HEK293 (cell line): ENCODE results near the gene ST8SIA5.

Source experiments
- CTCF ChIA-PET: fragments of 350-600 bp; formaldehyde crosslinking; extraction: SDS; loops from one replicate; lab custom pipeline; 2021; ENCODE audit warnings: antibody characterized with exemption; lab: Yijun Ruan, JAX
- POLR2A ChIA-PET: fragments of 300-600 bp; formaldehyde crosslinking; extraction: SDS; loops from one replicate; lab custom pipeline; 2020; ENCODE audit warnings: antibody characterized with exemption, inconsistent platforms; lab: Yijun Ruan, JAX
- H3K27ac ChIP-seq: fragments of 200-500 bp; sonication (Bioruptor generic); 2 replicates; pipeline ENCODE4 v1.5.1; 2014; ENCODE audit warnings: low read depth, low read length, control low read depth, inconsistent platforms; ENCODE audit errors: extremely low read depth
- H3K36me3 ChIP-seq, 2 experiments: fragments of 200-500 bp in 1 of 2; sonication (Bioruptor generic) in 1 of 2; 1 replicate in 1 of 2; 2 replicates in 1 of 2; pipeline ENCODE4 v1.5.1; 2014 to 2017; ENCODE audit warnings: inconsistent platforms in 2 of 2, low read length in 2 of 2; ENCODE audit not compliant: control insufficient read depth in 2 of 2, insufficient read depth in 1 of 2
- H3K4me1 ChIP-seq: fragments of 200-500 bp; sonication (Bioruptor generic); 2 replicates; pipeline ENCODE4 v1.5.1; 2014; ENCODE audit warnings: mild to moderate bottlenecking, low read length, inconsistent platforms; ENCODE audit not compliant: control insufficient read depth, insufficient read depth
- H3K4me3 ChIP-seq: 2 replicates; pipeline ENCODE4 v1.5.1; 2011; ENCODE audit warnings: low read depth, mild to moderate bottlenecking, control low read depth, low read length, moderate library complexity
- H3K9me3 ChIP-seq: fragments of 200-500 bp; sonication (Bioruptor generic); 2 replicates; pipeline ENCODE4 v1.5.1; 2014; ENCODE audit warnings: low read depth, low read length, inconsistent platforms; ENCODE audit not compliant: control insufficient read depth, insufficient read depth
- KLF7 ChIP-seq: fragments of 450-650 bp; formaldehyde crosslinking; IDR thresholded peaks from 2 replicates; pipeline ENCODE4 v1.5.1; 2016; ENCODE audit warnings: missing biosample characterization, missing genetic modification characterization, borderline replicate concordance
- SP7 ChIP-seq: fragments of 450-650 bp; formaldehyde crosslinking; IDR thresholded peaks from 2 replicates; pipeline ENCODE4 v1.5.1; 2016; ENCODE audit warnings: missing biosample characterization, missing genetic modification characterization
- YY2 ChIP-seq: fragments of 450-650 bp; formaldehyde crosslinking; IDR thresholded peaks from 2 replicates; pipeline ENCODE4 v1.5.1; 2016; ENCODE audit warnings: missing biosample characterization, missing genetic modification characterization
- ZBTB7A ChIP-seq: fragments of 450-650 bp; formaldehyde crosslinking; IDR thresholded peaks from 2 replicates; pipeline ENCODE4 v1.5.1; 2016; ENCODE audit warnings: low read depth, missing biosample characterization, missing genetic modification characterization
- ZEB2 ChIP-seq: fragments of 450-650 bp; formaldehyde crosslinking; IDR thresholded peaks from 2 replicates; pipeline ENCODE4 v1.5.1; 2016; ENCODE audit warnings: missing biosample characterization, missing genetic modification characterization
- ZFP37 ChIP-seq: fragments of 450-650 bp; formaldehyde crosslinking; IDR thresholded peaks from 2 replicates; pipeline ENCODE4 v1.5.1; 2016; ENCODE audit warnings: missing biosample characterization, missing genetic modification characterization
- ZNF121 ChIP-seq: fragments of 450-650 bp; formaldehyde crosslinking; IDR thresholded peaks from 2 replicates; pipeline ENCODE4 v1.5.1; 2016; ENCODE audit warnings: missing biosample characterization, missing genetic modification characterization
- ZNF146 ChIP-seq: fragments of 450-650 bp; formaldehyde crosslinking; IDR thresholded peaks from 2 replicates; pipeline ENCODE4 v1.5.1; 2016; ENCODE audit warnings: missing biosample characterization, missing genetic modification characterization
- ZNF155 ChIP-seq: fragments of 450-650 bp; formaldehyde crosslinking; IDR thresholded peaks from 2 replicates; pipeline ENCODE4 v1.5.1; 2016; ENCODE audit warnings: missing biosample characterization, missing genetic modification characterization
- ZNF174 ChIP-seq: fragments of 450-650 bp; formaldehyde crosslinking; IDR thresholded peaks from 2 replicates; pipeline ENCODE4 v1.5.0; 2017; ENCODE audit warnings: missing biosample characterization, mild to moderate bottlenecking, missing genetic modification characterization
- ZNF350 ChIP-seq: fragments of 450-650 bp; formaldehyde crosslinking; IDR thresholded peaks from 2 replicates; pipeline ENCODE4 v1.5.0; 2017; ENCODE audit warnings: missing biosample characterization, mild to moderate bottlenecking, missing genetic modification characterization
- ZNF391 ChIP-seq: fragments of 450-650 bp; formaldehyde crosslinking; IDR thresholded peaks from 2 replicates; pipeline ENCODE4 v1.5.1; 2016; ENCODE audit warnings: low read depth, missing biosample characterization, missing genetic modification characterization, borderline replicate concordance
- ZNF394 ChIP-seq: fragments of 450-650 bp; formaldehyde crosslinking; IDR thresholded peaks from 2 replicates; pipeline ENCODE4 v1.5.1; 2016; ENCODE audit warnings: missing biosample characterization, missing genetic modification characterization, mild to moderate bottlenecking, moderate library complexity, borderline replicate concordance
- ZNF677 ChIP-seq: fragments of 450-650 bp; IDR thresholded peaks from 2 replicates; pipeline ENCODE4 v1.5.0; 2018; ENCODE audit warnings: missing biosample characterization, mild to moderate bottlenecking, missing genetic modification characterization, moderate library complexity
- ZNF843 ChIP-seq: fragments of 450-650 bp; formaldehyde crosslinking; IDR thresholded peaks from 2 replicates; pipeline ENCODE4 v1.5.1; 2016; ENCODE audit warnings: missing biosample characterization, missing genetic modification characterization
- ZSCAN23 ChIP-seq: fragments of 450-650 bp; formaldehyde crosslinking; IDR thresholded peaks from 2 replicates; pipeline ENCODE4 v1.5.1; 2016; ENCODE audit warnings: missing biosample characterization, missing genetic modification characterization
- TF ChIP-seq, protein P1 (sequence below): fragments of 450-650 bp; formaldehyde crosslinking; IDR thresholded peaks from 2 replicates; pipeline ENCODE4 v1.5.1; 2017; ENCODE audit warnings: missing biosample characterization, missing genetic modification characterization
- TF ChIP-seq, protein P2 (sequence below): fragments of 450-650 bp; IDR thresholded peaks from 2 replicates; pipeline ENCODE4 v1.5.1; 2018; ENCODE audit warnings: missing biosample characterization, missing genetic modification characterization
- TF ChIP-seq, protein P3 (sequence below): fragments of 450-650 bp; formaldehyde crosslinking; IDR thresholded peaks from 2 replicates; pipeline ENCODE4 v1.5.1; 2016; ENCODE audit warnings: missing biosample characterization, missing genetic modification characterization
- TF ChIP-seq, protein P4 (sequence below): fragments of 450-650 bp; formaldehyde crosslinking; IDR thresholded peaks from 2 replicates; pipeline ENCODE4 v1.5.1; 2016; ENCODE audit warnings: missing biosample characterization, missing genetic modification characterization, borderline replicate concordance

ST8SIA5 gene

DNA sequence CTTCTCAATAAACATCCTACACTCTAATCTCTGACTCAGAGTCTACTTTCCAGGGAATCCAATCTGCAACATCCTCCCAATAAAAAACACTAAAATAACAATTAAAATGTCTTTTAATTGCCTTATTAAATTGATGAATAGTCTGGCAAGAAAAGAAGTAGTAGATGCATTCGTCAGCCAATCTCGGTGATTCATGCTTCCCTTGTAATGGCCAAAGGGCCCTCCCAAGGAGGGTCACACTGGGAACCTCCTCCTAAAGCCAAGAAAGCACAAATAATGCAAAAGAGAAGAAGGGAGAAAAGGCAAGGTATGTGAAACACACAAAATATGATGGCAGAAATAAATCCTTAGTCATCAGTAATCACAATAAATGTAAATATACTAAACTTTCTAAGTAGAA lies 16.8 kb downstream of the ST8SIA5 start:
- CTCF ChIA-PET: interaction anchor here (0.6 kb wide), 1 partner anchor 516 kb away, joined by 3 read pairs; no protein-coding TSS in a partner anchor
- Histone ChIP-seq H3K36me3 (no peaks in the 10 kb centered on the region), H3K4me1 (no peaks in the 10 kb centered on the region), H3K4me3 (no peak overlapping the region), H3K9me3 (no peaks in the 10 kb centered on the region), H3K27ac (no peak overlapping the region)
- POLR2A ChIA-PET: no interaction called here
- TF ChIP-seq ZNF121: no peak
- no peak for TF ChIP-seq ZNF174
- no peak for TF ChIP-seq ZNF146 (tag by site-specific recombination)
- no peak for TF ChIP-seq ZSCAN23 (tag by site-specific recombination)
- no peak for TF ChIP-seq ZFP37
- TF ChIP-seq, protein P1, sequence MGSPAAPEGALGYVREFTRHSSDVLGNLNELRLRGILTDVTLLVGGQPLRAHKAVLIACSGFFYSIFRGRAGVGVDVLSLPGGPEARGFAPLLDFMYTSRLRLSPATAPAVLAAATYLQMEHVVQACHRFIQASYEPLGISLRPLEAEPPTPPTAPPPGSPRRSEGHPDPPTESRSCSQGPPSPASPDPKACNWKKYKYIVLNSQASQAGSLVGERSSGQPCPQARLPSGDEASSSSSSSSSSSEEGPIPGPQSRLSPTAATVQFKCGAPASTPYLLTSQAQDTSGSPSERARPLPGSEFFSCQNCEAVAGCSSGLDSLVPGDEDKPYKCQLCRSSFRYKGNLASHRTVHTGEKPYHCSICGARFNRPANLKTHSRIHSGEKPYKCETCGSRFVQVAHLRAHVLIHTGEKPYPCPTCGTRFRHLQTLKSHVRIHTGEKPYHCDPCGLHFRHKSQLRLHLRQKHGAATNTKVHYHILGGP (tag by site-specific recombination): 0 out of 2 replicates have a peak, but pooled peaks have one; percentile 48
- no peak for TF ChIP-seq YY2 (tag by site-specific recombination)
- no peak for TF ChIP-seq ZNF350 (tag by site-specific recombination)

DNA sequence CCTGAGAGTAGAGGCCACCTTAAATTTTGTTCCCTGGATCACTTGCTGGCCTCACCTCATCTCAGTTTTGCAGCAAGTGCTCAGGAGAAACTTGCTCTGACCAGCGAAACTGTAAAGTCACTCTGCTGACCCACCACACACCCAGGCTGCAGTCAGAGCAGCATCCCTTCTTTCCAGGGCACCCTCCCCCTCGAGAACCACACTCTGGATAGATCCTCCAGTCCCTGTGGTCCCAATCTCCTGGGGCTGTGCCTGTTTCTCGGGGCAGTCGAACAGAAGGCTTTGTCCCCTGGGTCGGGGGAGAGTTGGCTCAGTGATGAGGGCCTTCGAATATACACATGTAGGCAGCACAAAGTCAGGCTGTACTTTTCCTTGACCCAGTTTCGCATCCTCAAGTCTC lies 18.4 kb downstream of the ST8SIA5 start:
- no peak for TF ChIP-seq ZNF155 (tag by site-specific recombination)
- TF ChIP-seq ZNF391 (tag by site-specific recombination): no peak
- TF ChIP-seq ZEB2: no peak
- no peak for TF ChIP-seq ZBTB7A
- TF ChIP-seq, protein P2, sequence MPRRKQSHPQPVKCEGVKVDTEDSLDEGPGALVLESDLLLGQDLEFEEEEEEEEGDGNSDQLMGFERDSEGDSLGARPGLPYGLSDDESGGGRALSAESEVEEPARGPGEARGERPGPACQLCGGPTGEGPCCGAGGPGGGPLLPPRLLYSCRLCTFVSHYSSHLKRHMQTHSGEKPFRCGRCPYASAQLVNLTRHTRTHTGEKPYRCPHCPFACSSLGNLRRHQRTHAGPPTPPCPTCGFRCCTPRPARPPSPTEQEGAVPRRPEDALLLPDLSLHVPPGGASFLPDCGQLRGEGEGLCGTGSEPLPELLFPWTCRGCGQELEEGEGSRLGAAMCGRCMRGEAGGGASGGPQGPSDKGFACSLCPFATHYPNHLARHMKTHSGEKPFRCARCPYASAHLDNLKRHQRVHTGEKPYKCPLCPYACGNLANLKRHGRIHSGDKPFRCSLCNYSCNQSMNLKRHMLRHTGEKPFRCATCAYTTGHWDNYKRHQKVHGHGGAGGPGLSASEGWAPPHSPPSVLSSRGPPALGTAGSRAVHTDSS (tag by site-specific recombination): no peak
- TF ChIP-seq ZNF843 (tag by site-specific recombination): no peak
- Histone ChIP-seq H3K9me3 (no peaks in the 10 kb centered on the region), H3K4me1 (no peaks in the 10 kb centered on the region), H3K36me3 (no peaks in the 10 kb centered on the region), H3K4me3 (no peak overlapping the region), H3K27ac (no peak overlapping the region)
- ChIA-PET CTCF (no interaction called here), POLR2A (no interaction called here)

DNA sequence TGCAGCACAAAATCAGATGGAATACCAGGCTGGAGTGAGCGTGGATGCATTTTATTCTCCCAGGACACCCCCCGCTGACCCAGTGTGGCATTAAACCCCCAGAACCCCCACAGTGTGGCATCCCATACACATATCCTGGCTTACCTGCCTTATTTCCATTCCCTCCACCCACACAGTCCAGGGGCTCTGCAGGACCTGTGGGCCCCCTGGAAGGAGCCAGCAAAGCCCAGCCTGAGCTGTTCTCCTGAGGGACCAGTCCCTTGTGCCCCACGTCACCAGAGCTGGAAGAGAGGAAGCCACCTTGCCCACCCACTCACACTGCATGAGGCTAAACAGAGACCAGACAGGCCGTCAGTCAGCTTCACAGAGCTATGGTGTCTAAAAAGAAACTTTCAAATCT lies 20.1 kb downstream of the ST8SIA5 start:
- ChIA-PET POLR2A (no interaction called here), CTCF (no interaction called here)
- H3K4me1 ChIP-seq: no peaks in the 10 kb centered on the region
- no peak overlapping the region for H3K27ac ChIP-seq
- H3K9me3 ChIP-seq: no peaks in the 10 kb centered on the region
- H3K36me3 ChIP-seq: no peaks in the 10 kb centered on the region
- no peak overlapping the region for H3K4me3 ChIP-seq
- TF ChIP-seq KLF7 (tag by site-specific recombination): no peak
- no peak for TF ChIP-seq ZNF394 (tag by site-specific recombination)
- TF ChIP-seq, protein P3, sequence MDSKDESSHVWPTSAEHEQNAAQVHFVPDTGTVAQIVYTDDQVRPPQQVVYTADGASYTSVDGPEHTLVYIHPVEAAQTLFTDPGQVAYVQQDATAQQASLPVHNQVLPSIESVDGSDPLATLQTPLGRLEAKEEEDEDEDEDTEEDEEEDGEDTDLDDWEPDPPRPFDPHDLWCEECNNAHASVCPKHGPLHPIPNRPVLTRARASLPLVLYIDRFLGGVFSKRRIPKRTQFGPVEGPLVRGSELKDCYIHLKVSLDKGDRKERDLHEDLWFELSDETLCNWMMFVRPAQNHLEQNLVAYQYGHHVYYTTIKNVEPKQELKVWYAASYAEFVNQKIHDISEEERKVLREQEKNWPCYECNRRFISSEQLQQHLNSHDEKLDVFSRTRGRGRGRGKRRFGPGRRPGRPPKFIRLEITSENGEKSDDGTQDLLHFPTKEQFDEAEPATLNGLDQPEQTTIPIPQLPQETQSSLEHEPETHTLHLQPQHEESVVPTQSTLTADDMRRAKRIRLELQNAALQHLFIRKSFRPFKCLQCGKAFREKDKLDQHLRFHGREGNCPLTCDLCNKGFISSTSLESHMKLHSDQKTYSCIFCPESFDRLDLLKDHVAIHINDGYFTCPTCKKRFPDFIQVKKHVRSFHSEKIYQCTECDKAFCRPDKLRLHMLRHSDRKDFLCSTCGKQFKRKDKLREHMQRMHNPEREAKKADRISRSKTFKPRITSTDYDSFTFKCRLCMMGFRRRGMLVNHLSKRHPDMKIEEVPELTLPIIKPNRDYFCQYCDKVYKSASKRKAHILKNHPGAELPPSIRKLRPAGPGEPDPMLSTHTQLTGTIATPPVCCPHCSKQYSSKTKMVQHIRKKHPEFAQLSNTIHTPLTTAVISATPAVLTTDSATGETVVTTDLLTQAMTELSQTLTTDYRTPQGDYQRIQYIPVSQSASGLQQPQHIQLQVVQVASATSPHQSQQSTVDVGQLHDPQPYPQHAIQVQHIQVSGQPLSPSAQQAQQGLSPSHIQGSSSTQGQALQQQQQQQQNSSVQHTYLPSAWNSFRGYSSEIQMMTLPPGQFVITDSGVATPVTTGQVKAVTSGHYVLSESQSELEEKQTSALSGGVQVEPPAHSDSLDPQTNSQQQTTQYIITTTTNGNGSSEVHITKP (tag by site-specific recombination): no peak
- TF ChIP-seq, protein P4, sequence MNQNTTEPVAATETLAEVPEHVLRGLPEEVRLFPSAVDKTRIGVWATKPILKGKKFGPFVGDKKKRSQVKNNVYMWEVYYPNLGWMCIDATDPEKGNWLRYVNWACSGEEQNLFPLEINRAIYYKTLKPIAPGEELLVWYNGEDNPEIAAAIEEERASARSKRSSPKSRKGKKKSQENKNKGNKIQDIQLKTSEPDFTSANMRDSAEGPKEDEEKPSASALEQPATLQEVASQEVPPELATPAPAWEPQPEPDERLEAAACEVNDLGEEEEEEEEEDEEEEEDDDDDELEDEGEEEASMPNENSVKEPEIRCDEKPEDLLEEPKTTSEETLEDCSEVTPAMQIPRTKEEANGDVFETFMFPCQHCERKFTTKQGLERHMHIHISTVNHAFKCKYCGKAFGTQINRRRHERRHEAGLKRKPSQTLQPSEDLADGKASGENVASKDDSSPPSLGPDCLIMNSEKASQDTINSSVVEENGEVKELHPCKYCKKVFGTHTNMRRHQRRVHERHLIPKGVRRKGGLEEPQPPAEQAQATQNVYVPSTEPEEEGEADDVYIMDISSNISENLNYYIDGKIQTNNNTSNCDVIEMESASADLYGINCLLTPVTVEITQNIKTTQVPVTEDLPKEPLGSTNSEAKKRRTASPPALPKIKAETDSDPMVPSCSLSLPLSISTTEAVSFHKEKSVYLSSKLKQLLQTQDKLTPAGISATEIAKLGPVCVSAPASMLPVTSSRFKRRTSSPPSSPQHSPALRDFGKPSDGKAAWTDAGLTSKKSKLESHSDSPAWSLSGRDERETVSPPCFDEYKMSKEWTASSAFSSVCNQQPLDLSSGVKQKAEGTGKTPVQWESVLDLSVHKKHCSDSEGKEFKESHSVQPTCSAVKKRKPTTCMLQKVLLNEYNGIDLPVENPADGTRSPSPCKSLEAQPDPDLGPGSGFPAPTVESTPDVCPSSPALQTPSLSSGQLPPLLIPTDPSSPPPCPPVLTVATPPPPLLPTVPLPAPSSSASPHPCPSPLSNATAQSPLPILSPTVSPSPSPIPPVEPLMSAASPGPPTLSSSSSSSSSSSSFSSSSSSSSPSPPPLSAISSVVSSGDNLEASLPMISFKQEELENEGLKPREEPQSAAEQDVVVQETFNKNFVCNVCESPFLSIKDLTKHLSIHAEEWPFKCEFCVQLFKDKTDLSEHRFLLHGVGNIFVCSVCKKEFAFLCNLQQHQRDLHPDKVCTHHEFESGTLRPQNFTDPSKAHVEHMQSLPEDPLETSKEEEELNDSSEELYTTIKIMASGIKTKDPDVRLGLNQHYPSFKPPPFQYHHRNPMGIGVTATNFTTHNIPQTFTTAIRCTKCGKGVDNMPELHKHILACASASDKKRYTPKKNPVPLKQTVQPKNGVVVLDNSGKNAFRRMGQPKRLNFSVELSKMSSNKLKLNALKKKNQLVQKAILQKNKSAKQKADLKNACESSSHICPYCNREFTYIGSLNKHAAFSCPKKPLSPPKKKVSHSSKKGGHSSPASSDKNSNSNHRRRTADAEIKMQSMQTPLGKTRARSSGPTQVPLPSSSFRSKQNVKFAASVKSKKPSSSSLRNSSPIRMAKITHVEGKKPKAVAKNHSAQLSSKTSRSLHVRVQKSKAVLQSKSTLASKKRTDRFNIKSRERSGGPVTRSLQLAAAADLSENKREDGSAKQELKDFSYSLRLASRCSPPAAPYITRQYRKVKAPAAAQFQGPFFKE: no peak
- no peak for TF ChIP-seq SP7 (tag by site-specific recombination)
- no peak for TF ChIP-seq ZNF677 (tag by site-specific recombination)
